Right lobe of liver (tissue), 6 donors: ENCODE measurements around the gene OCEL1. TPM values are rescaled to one million over a fixed set of nuclear protein-coding genes. Genes with fewer than 3 reads are reported as not detected.

ENCODE experiments used
- ATAC-seq, 4 donors: fragments of 200-7000 bp; cut with Tn5 transposase; one replicate each; pipeline ENCODE4 v1.9.1; 2020; ENCODE audit warnings: mild to moderate bottlenecking in 4 of 4, moderate library complexity in 4 of 4
- DNase-seq, 3 donors: peaks; one replicate each; pipeline ENCODE4 v3.0.0-alpha.2; 2020
- H3K27ac ChIP-seq, 3 donors: fragments of 200-600 bp; one replicate each; pipeline ENCODE4 v1.8.0; 2022
- H3K27me3 ChIP-seq, 2 donors: fragments of 200-600 bp; one replicate each; pipeline ENCODE4 v1.8.0; 2022
- H3K36me3 ChIP-seq, 4 donors: fragments of 200-600 bp; sonication (generic) in 1 of 4; one replicate each; pipeline versions ENCODE4 v1.5.1 to v1.8.0; 2017 to 2022; ENCODE audit warnings: control low read depth in 1 of 4
- H3K4me1 ChIP-seq, 4 donors: fragments of 200-600 bp; sonication (generic) in 1 of 4; one replicate each; pipeline versions ENCODE4 v1.5.1 to v1.8.0; 2017 to 2022; ENCODE audit warnings: control low read depth in 1 of 4
- H3K4me3 ChIP-seq, 3 donors: fragments of 200-600 bp; one replicate each; pipeline ENCODE4 v1.8.0; 2022
- H3K9me3 ChIP-seq, 4 donors: fragments of 200-600 bp; sonication (generic) in 1 of 4; one replicate each; pipeline versions ENCODE4 v1.5.1 to v1.8.0; 2017 to 2022; ENCODE audit warnings: control low read depth in 1 of 4
- POLR2A ChIP-seq: fragments of 450-650 bp; IDR thresholded peaks from one replicate; pipeline ENCODE4 v1.6.1; 2017; ENCODE audit warnings: antibody characterized with exemption, mild to moderate bottlenecking
- WGBS: methylation state at CpG from one replicate; pipeline ENCODE4 v1.1.6; 2018; ENCODE audit warnings: low coverage, low lambda C conversion rate; ENCODE audit not compliant: insufficient coverage; ENCODE audit errors: missing lambda C conversion rate; 5-methylcytosine and 5-hydroxymethylcytosine counted together
- intact Hi-C, 2 donors: fragments of 100-400 bp; cut with DNase I; formaldehyde crosslinking; loops; one replicate each; pipeline versions ENCODE4 v1.11.2 to v1.14.1; 2022
- total RNA-seq, 6 experiments: library from RNA; depleted of rRNA in 2 of 6; stranded (reverse); fragments of >200 nt in 2 of 6; fragmentation: NEBNext Ultra II Directional in 3 of 6; extraction: Animal tissue kit (Norgen Biotek cat#: 25700) in 3 of 6; gene quantifications; one replicate each; pipeline versions ENCODE4 v1.1.0 to v1.2.4, GENCODE V29; 2016 to 2023
- TF ChIP-seq, protein P1 (sequence below), 4 donors: fragments of 200-600 bp in 3 of 4; fragments of 450-650 bp in 1 of 4; IDR thresholded peaks; one replicate each; pipeline versions ENCODE4 v1.5.1 to v1.8.0; 2016 to 2022; ENCODE audit warnings: antibody characterized with exemption in 4 of 4, mild to moderate bottlenecking in 2 of 4
- donor health status: DM: no; HTN: yes; CAD: no.
- donor health status: DM: no; HTN: no; CAD: no.
- donor health status: DM: no; HTN: no; CAD: no.
- donor health status: DM: no; HTN: yes; CAD: no.
- donor health status: DM: no; HTN: yes; CAD: no.

The OCEL1 gene
- total RNA-seq, 6 experiments from 2014 or later: 17.8 to 64.2 (median 31.2) TPM

GRCh38 chr19:17248011-17248776 is 22.2 kb downstream of the OCEL1 start:
- H3K4me1 ChIP-seq: peaks cover 0 to 17% (median 8%) of the 10 kb centered on the region in 4 donors
- ATAC-seq (no peak), DNase-seq (no peak)
- WGBS: 58% methylated on average over 4 of the region's 21 CpGs
- TF ChIP-seq, protein P1, sequence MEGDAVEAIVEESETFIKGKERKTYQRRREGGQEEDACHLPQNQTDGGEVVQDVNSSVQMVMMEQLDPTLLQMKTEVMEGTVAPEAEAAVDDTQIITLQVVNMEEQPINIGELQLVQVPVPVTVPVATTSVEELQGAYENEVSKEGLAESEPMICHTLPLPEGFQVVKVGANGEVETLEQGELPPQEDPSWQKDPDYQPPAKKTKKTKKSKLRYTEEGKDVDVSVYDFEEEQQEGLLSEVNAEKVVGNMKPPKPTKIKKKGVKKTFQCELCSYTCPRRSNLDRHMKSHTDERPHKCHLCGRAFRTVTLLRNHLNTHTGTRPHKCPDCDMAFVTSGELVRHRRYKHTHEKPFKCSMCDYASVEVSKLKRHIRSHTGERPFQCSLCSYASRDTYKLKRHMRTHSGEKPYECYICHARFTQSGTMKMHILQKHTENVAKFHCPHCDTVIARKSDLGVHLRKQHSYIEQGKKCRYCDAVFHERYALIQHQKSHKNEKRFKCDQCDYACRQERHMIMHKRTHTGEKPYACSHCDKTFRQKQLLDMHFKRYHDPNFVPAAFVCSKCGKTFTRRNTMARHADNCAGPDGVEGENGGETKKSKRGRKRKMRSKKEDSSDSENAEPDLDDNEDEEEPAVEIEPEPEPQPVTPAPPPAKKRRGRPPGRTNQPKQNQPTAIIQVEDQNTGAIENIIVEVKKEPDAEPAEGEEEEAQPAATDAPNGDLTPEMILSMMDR (IDR thresholded peaks at IDR 0.05): no peak
- no peak for TF ChIP-seq POLR2A
- H3K27ac ChIP-seq: no peak overlapping the region
- no peaks in the 10 kb centered on the region for H3K27me3 ChIP-seq
- intact Hi-C loops: no loop called here
- H3K36me3 ChIP-seq: no peaks in the 10 kb centered on the region
- no peak overlapping the region for H3K4me3 ChIP-seq
- H3K9me3 ChIP-seq: no peaks in the 10 kb centered on the region

DNA sequence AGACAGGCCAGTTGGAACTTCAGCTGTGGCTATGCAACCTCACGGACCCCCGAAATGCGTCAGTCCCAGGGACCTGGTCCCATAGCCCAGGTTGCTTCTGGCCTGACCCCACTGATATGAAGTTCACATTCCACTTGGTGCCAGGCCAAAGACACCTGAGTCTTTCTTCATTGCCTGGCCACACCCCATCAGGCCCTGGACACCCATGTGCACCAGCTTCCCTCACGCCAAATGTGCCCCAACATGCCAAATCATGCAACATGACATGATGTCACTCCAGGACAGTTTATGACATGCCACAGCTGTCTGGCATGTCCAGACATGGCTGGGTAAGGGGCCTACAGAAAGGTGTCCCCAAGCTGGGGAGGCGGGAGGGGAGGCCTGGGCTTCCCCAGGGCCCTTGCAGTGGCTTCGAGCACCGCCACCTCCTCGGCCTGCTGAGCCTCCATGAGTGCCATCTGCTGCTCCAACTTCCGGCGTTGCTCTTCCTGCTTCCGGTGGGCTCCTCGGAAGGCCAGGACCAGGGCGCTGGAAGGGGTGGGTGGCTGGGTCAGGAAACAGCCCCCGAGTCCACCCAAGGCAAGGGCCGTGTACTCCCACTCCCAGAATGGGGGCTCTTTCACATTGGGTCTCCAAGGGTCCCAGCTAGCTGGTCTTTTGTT is 24.0 kb downstream of the OCEL1 start:
- Histone ChIP-seq H3K27ac (no peak overlapping the region), H3K27me3 (no peaks in the 10 kb centered on the region), H3K9me3 (no peaks in the 10 kb centered on the region), H3K36me3 (no peaks in the 10 kb centered on the region), H3K4me1 (peaks cover 0 to 17% (median 8%) of the 10 kb centered on the region in 4 donors), H3K4me3 (no peak overlapping the region)
- intact Hi-C loops: no loop called here
- 63% methylated on average over 5 of the region's 15 CpGs for WGBS
- DNase-seq (no peak), ATAC-seq (no peak)
- no peak for TF ChIP-seq POLR2A
- TF ChIP-seq, protein P1 (IDR thresholded peaks at IDR 0.05): no peak

GRCh38 chr19:17254636-17255035 is 28.6 kb downstream of the OCEL1 start:
- WGBS: 74% methylated on average over 10 of the region's 10 CpGs
- no peaks in the 10 kb centered on the region for H3K9me3 ChIP-seq
- peaks cover 0 to 4% (median 0%) of the 10 kb centered on the region in 4 donors for H3K4me1 ChIP-seq
- TF ChIP-seq, protein P1 (IDR thresholded peaks at IDR 0.05): no peak
- TF ChIP-seq POLR2A: no peak
- ATAC-seq (no peak), DNase-seq (no peak)
- H3K27ac ChIP-seq: no peak overlapping the region
- intact Hi-C loops: no loop called here
- no peaks in the 10 kb centered on the region for H3K27me3 ChIP-seq
- H3K4me3 ChIP-seq: no peak overlapping the region
- no peaks in the 10 kb centered on the region for H3K36me3 ChIP-seq

DNA sequence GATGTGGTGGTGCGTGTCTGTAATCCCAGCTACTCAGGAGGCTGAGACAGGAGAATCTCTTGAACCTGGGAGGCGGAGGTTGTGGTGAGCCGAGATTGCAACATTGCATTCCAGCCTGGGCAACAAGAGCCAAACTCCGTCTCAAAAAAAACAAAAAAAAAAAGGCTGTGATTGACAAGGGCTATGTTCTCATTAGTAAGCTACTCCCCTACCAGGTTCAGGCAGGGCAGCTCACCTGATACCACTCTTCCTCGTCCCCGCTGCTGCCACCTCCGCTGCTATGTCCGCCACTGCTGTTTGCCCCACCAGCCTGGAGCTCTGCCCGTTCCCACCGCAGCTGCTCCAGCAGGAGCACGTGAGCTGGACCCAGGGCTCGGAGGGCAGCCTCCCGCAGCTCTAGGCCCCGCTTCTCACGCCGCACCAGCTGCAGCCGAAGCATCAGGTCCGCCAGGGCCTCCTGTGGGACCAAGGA is 29.2 kb downstream of the OCEL1 start:
- Histone ChIP-seq H3K36me3 (no peaks in the 10 kb centered on the region), H3K4me3 (no peak overlapping the region), H3K4me1 (peaks cover 0 to 4% (median 0%) of the 10 kb centered on the region in 4 donors), H3K9me3 (no peaks in the 10 kb centered on the region), H3K27me3 (no peaks in the 10 kb centered on the region), H3K27ac (no peak overlapping the region)
- WGBS: 28% methylated on average over 10 of the region's 18 CpGs
- TF ChIP-seq, protein P1 (IDR thresholded peaks at IDR 0.05): no peak
- no peak for TF ChIP-seq POLR2A
- intact Hi-C loops: no loop called here
- DNase-seq (peak in 1 of 3 donors; percentile 61), ATAC-seq (peak; percentile 70 to 78 (median 72))
